ENCODE data around the gene BTBD9.

Gene BTBD9

DNA sequence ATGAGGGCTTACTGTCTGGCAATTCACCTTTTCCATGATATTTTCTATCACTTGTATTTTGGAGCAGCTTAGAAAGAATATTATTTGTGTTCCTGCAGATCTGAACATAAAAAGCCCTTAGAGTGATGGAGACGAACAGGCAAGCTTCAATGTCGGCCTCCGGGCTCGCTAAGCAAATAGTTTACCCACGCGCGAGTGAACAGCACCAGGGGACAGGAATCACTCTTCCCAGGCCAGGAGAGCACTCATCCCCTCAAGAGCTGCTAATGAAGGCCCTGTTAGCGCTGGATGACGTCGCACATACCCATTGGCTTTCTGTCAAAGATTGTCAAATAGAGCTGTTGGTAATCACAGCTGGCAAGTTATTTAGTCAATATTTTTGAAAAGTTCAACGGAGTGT lies 424.5 kb downstream of the BTBD9 start:
- in situ Hi-C loops (cut with MboI; ENCODE audit: low sequenced_read_pairs) = no loop called here

DNA sequence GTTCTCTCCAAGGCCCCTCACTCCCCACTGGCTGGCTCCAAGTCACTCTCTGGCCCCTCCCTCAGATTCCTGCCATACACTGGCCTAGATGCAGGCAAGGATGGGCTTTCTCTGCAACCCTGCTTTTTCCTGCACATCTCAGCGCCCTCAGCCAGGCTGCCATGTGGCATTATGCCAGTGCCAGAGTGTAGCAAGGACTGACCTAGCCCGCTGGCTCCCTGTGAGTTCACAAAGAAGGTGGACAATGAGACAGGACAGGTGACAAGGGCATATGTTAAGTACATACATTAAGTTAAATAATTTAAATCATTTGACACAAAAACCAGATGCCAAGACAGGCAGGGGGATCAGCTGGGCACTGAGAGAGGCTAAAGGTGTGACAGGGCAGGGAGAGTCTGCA lies 425.6 kb downstream of the BTBD9 start:
- in situ Hi-C loops (cut with MboI; ENCODE audit: low sequenced_read_pairs) = no loop called here

DNA sequence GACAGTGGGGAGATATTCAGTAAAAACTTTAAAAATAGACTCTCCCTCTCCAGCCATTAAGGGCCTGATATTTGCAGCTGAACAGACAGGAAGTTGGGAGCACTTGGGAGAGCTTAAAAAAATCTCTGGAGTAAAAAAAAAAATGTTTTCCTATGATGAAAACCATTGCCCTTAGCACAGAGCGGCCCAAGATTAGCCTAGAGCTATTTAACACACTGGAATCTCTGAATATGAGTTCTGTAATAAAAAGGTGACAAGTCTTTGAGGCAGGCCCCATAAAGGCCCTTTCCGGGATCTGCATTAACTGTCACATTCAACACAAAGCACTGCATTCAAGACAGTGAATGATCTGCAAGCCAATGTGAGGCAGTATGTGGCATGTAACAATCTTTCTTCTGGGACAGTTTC lies 426.5 kb downstream of the BTBD9 start:
- in situ Hi-C loops (cut with MboI; ENCODE audit: low sequenced_read_pairs) = no loop called here

DNA sequence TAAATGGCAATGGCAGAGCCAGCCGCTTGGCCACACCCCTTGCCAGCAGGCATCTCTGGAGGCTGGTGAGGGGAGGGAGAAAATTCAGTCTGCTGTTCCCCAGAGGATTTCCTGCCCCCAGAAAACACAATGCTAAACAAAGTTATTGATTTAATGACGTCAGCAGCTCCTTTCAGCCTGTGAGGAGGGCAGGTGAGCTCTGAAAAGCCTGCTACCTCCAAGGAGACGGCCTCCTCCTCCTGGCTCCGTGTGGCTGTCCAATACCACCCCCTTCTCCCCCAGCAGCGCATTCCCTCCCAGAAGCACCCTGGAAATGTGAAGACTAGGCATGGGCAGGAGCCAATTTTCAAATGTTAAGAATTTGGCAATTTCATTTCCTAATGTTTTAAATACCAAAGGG lies 427.1 kb downstream of the BTBD9 start:
- in situ Hi-C loops (cut with MboI; ENCODE audit: low sequenced_read_pairs) = no loop called here

DNA sequence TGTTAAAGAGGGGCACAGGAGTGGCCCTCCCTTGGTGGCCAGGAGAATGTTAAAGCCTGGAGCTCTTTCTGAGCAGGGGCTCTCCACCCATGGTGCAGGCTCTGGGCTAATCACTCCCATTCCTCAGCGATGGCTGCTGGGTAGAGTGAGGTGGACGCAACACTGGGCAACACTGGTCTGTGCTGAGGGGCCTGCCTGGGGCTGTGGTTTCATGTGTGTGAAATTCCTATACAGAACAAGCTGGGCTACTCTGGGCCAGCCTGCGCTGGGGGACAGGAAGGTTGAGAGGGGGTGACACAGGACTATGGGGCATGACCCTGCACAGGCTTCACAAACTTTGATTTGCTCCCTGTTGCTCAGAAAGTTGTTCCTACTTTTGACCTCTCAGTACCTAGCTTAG lies 427.6 kb downstream of the BTBD9 start:
- in situ Hi-C loops (cut with MboI; ENCODE audit: low sequenced_read_pairs) = no loop called here

DNA sequence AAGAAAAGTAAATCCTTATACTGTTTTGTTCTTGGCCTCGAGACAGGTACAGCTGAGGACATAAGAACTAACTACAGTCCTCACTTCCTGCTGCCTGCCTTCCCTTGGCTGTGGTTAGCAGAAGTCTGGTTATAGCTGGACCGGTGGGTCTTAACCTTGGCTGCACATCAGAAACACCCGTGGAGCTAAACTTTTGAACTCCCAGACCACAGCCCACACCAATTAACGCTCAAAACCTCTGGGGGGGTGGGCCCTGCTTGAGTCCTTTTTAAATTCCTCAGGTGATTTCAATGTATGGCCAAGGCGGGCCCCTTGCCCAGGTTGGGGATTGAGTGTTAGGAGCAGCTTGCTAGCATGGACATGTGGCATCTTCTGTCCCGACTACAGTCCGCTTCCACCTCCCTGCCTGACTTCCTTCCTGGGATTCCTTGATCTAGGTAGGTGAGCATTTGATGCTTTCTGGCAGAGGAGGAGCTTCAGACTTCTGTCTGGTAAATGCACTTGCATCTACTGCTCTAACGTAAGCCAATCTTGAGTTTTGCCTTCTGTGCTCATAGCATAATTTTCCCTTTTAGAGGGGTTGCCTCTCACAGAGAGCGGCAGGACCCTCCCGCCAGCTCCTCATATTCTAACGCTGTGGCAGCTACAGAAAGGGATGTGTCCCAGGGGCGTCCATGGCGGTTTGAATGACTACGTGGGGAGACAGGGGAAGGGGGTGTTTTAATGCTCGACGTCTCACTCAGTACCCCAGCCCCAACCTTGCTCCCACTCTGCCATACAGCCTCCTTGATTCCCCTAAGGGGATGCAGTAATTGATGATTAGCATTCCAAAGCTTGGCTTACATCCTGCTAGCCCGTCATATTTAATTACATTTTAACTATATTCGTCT lies 430.1 kb downstream of the BTBD9 start:
- in situ Hi-C loops (cut with MboI; ENCODE audit: low sequenced_read_pairs) = no loop called here

DNA sequence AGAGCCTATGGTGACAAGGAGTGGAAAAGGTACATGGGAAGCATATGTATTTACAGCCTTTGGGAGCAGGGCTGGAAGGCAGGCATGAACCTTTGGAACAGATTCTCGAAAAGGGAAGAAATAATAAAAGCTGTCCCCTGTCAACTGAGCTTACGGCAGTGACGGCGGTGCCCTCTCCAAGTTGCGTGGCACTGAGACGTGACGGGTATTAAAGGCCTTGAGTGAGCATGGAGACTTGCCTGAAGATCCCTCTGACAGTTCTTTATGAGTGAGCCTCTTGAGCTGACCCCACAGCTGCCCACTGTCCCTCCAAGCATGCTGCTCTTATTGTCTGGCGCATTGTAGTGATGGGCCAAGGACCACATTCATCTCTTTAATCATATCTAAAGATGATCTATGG lies 431.7 kb downstream of the BTBD9 start:
- in situ Hi-C loops (cut with MboI; ENCODE audit: low sequenced_read_pairs) = no loop called here

DNA sequence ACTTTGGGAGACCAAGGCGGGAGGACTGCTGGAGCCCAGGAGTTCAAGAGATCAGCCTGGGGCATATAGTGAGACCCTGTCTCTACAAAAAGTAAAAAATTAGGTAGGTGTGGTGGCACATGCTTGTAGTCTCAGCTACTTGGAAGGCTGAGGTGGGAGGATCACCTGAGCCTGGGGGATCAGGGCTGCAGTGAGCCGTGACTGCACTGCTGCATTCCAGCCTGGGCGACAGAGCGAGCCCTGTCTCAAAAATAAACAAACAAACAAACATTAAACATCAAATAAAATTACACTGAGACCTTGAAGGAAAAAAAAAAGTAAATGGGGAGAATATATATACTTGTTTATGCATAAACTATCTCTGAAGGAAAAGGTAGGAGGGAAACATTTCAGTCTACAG lies 432.4 kb downstream of the BTBD9 start:
- in situ Hi-C loops (cut with MboI; ENCODE audit: low sequenced_read_pairs) = no loop called here

DNA sequence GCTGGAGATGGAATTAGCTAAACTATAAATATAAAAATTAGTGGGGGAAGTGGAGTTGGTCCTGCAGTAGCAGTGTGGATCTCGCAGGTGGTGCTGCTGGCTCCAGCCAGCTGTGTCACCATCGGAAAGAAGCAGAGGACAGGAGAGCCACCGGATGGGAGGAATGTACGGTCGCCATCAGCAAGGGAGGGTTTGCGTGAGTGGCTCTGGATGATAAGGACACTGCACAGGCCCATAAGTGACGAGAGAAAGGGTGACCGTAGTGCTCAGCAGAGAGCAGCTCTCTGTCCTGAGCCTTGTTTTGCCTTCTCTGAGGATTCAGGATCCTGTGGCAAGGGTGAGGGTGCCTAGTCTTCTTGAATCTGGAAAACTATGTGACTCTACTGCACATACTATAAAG lies 441.5 kb downstream of the BTBD9 start:
- in situ Hi-C loops (cut with MboI; ENCODE audit: low sequenced_read_pairs) = no loop called here

DNA sequence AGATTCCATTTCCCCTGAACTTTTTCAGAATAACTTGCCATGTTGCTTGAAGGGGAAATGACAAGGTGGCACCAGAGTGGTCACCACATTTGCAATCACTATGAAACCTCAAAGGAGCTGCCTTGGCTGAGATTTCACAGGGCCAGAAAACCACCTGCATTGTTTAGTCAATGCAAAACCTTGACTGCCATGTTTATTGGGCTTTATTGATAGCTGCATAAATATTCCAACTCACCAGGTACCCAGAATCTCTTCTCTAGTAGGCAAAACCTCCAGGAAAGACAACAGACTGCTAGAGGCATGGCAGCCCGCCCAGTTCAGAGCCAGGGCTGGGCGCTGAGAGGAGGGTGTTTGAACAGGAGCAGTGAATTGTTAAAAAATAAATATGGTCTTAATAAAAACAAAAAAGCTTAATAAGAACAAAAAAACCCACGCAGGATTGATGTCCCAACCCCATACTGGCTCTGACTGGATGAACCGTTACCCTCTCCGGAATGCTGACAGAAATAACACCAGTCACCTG lies 444.6 kb downstream of the BTBD9 start:
- in situ Hi-C loops (cut with MboI; ENCODE audit: low sequenced_read_pairs) = no loop called here

DNA sequence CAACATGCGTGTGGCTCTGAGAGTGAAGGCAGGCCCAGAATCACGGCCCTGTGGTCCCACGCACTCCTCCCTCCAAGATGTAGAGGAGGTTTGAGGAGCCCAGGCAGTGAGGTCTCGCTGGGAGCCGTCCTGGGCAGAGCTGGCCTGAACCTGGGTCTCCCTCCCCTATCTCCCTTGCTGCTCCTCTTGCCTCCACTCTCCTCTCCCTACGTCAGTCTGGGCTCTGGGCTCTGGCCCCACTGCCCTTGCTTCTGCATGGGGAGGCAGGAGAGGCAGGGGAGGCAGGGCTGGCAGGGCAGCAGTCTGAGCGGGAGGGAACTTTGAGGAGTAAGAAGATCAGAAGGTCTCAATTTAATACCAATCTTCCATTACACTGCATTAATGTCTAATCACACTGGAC lies 445.1 kb downstream of the BTBD9 start:
- in situ Hi-C loops (cut with MboI; ENCODE audit: low sequenced_read_pairs) = no loop called here

DNA sequence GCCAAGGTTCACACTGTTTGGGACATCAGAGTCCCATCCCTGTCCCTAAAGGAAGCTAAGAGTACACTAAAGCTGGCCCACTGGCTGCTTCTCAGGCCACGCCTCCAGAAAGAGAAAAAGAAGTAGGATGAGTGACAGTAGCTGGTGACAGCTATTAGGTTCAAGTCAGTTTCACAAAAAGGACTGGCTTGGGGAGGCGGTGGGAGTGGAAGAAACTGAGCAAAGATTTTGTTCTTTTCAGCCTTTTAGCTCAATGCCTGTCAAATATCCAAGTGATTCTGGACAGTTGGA lies 445.5 kb downstream of the BTBD9 start:
- in situ Hi-C loops (cut with MboI; ENCODE audit: low sequenced_read_pairs) = no loop called here

DNA sequence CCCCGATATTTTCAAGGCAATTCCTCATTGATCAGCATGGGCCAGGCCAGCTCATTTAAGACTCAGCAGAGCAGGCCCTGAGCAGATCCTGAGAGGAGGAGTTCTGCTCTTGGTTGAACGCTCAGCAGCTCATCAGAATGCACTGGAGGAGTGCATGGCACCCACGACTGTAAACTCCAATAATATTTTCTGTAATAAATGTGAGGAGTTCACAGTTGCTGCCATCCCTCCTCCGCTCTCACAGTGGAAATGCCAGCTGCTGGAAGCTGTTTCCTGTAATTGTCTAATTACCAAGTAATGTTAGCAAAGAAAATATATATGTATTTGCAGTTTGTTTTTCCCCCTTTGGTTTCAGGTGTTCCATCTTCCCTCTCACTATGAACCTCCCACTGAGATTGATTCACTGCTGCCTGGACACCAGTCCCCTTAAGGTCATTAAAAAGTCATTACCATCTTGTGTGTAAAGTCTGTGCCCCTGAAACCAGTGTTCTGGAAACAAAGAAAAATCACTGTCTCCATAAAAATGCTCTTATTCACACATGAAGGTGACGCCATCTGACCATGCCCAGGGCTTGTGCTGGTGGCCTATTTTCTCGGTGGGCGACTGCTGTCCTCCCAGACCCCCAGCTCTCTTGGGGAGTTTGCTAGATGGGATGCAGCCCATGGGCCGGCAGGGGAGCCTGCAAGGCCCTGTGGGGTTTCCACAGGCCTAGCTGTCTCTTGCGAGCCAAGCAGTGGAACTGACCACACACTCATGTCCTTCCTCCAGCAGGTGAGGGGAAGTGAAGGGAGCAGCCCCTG lies 446.0 kb downstream of the BTBD9 start:
- in situ Hi-C loops (cut with MboI; ENCODE audit: low sequenced_read_pairs) = no loop called here

DNA sequence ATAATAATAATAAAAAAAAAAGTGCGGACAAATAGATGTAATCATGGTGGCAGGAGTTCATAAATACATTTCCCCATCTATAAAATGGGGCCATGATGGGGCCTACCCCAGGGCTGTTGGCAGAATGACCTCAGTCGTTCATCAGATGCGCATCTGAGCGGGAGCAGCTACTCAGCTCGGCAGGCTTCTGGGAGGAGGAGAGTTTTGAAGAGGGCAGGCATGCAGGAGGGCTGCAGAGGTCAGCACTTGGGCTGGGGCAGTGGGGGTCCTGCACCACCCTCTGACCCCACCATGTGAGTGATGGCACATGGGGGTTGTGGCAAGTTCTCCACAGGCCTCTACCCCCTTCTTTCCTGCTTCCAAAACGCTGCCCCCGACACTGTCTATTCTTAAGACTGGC lies 446.7 kb downstream of the BTBD9 start:
- in situ Hi-C loops (cut with MboI; ENCODE audit: low sequenced_read_pairs) = no loop called here

DNA sequence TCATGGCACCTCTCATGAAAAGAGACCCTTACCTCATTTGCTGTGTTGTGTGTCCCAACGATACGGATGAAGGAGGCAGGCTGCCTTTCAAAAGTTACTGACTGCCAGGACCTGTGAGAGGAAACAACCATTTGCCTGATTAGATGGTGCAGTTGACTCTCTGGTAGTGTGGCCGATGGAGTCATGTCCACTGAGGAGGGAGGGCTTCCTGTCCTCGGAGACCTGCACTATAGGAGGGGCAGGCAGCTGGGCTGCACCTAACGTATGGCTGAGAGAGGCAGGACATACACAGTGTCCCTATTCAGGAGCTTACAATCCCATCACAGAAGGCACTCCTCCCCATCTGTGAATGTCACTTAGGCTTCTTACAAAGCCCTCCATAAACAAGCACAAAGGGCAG lies 447.2 kb downstream of the BTBD9 start:
- in situ Hi-C loops (cut with MboI; ENCODE audit: low sequenced_read_pairs) = no loop called here

DNA sequence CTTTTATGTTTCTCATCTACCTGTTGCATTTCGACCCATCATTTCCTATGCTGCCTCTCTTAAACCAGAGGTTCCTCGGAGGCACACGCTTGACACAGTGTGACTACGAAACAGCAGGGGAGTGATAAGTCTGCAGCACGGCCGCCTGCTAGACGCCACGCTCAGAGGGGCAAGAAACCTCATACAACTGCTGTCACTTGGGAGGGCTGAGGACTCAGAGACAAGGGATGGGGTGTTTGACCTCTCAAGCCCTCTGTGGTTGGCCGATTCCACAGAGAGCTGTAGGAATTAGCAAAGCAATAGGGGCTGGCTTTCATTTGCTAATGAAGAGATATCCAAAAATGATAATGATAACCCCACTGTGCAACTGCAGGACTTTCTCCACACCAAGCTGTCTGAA lies 447.7 kb downstream of the BTBD9 start:
- in situ Hi-C loops (cut with MboI; ENCODE audit: low sequenced_read_pairs) = no loop called here

DNA sequence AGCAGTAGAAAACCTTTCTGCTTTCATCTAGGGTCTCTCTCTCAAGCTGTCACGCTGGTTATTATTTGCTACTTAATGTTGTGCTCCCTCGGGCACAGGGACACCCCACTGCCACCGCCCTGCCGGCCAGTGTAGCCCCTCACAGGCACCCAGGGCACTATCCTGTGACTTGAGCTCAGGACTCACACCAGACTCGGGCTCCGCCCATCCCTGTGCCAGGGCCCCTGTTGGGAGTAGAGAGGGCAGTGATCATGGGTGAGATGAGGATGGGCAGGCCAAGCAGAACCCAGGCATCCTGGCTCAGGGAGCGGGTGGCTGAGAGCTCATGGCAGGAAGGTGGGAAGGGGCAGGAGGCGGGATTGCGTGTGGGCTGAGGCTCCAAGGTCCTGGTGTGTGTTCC lies 448.3 kb downstream of the BTBD9 start:
- in situ Hi-C loops (cut with MboI; ENCODE audit: low sequenced_read_pairs) = no loop called here

DNA sequence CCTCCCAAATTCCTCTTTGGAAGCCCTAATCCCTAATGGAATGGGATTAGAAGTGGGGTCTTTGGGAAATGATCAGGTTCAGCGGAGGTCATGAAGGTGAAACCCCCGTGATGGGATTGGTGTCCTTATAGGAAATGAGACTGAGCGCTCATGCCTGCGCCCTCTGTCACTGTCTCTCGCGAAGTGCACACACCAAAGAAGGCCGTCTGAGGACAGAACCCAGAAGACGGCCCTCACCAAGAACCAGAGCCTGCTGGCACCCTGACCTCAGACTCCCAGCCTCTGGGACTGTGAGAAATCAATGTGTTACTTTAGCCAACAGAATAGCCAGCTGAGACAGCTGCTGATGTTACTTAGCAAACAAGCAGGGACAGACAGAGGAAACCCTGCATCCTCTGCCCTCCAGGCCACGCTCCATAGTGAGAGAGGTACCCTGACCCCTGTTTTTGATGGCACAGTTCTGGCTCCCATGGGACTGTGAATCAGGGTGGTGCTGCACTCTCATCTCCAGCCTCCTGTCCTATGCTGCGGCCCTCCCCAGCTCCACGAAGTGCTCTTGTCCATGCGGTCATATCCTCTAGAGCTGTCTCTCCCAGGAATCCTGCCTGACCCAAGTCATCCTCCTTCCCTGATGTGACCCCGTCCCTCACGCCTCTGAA lies 450.9 kb downstream of the BTBD9 start:
- in situ Hi-C loops (cut with MboI; ENCODE audit: low sequenced_read_pairs) = no loop called here

DNA sequence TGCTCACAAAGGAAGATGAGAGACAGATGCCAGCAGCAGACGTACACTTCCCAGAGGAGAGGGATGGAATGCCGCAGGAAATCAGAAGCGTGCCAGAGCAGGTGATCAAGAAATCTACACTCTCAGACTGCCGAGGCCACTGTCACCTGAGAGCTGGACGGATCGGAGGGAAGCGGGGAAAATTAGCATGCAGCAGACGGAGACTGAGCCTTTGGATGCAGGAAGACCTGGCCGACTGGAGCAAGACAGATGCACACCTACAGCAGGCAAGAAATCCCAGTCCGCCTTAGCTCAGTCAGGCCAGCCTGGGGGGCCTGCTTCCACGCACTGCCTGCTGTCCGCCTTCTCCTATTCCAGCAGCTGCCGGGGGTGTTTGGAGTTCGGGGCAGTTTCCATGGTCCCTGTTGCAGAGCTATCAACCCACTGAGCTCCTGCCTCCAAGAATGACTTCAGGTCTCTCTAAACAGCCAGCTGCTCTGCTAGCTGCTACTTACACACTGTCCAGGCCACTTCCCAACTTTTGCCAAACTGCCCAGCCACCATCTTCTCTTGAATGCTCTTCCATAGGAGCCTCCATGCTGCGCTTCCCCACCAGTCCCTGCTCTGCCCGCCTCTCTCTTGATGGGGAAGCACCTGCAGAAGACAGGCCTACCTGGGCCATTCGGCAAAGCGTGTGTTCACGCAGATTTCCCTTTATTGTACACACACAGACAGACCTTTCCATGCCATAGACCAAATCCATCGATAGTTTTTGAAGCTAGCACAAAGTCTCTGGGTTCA lies 451.7 kb downstream of the BTBD9 start:
- in situ Hi-C loops (cut with MboI; ENCODE audit: low sequenced_read_pairs) = no loop called here

DNA sequence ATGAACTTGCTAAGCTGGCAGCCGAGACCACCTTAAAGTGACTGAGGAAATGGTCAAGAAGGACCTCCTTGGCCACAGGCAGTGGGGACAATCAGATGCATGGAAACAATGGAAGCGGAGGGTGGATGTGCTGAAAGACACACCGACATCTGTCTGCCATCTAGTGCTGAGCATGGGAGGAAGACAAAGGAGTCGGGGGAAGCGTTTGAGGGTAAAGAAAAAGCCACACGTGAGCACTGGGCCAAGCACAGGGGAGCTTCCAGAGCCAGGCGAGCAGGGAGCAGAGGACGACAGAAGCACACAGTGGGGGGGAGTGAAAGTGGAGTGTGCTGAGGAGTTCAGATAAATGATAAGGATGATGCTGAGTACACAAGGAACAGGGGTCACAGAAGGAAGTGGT lies 452.4 kb downstream of the BTBD9 start:
- in situ Hi-C loops (cut with MboI; ENCODE audit: low sequenced_read_pairs) = no loop called here

DNA sequence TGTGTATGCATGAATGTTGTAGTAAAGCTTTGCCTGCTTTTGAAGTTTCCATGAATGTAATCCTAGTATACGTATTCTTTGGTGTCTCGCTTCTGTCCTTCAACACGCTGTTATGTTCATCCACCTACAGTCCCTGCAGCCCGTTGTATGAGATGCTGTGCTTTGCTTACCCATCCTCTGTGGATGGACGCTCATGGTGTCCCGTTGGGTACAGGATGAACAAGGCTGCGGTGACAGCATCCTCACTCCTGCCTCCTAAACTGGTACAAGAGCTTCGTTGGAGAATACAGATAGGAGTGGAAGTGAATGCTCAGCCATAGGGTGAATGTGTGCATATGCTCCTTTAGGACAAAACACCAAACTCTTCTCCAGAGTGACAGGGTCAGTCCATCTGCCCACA lies 454.0 kb downstream of the BTBD9 start:
- in situ Hi-C loops (cut with MboI; ENCODE audit: low sequenced_read_pairs) = no loop called here
